GM21381 (cell line): ENCODE results near the gene ARHGAP30.

Source experiments
- ATAC-seq: cut with Tn5 transposase; IDR thresholded peaks from one replicate; pipeline ENCODE4 v1.9.1; 2021; ENCODE audit warnings: mild to moderate bottlenecking, moderate library complexity; ENCODE audit not compliant: unreplicated experiment

Gene ARHGAP30

DNA sequence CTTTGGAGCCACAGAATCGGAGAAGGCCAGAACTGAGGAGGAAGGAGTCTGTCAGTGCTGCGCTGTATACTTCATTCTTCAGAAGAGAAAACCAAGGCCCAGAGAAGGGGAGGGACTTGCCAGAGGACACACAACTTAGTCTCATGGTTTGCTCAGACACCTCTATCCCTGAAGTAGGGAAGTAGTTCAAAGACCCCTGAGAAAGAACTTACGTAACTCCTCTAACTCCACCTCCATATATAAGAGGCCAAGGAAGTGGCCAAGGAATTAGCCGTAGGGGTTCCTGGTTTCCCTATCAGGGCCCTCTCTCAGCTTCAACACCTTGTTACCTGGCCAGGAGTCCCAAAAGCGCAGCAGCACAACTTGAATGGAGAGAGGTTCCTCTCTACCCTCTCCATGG, 20.2 kb upstream of the ARHGAP30 start:
- ATAC-seq, result no peak

GRCh38 chr1:161089251-161089924, 19.7 kb upstream of the ARHGAP30 start, which contains the start of gene NECTIN4:
NECTIN4 (minus strand) TSS chr1:161089558; CDS start chr1:161089296, 262 bp downstream.
- no peak for ATAC-seq

- ATAC-seq, result no peak
These were observed 19.0 kb upstream of the ARHGAP30 start for GRCh38 chr1:161088587-161089110.

GRCh38 chr1:161086457-161086856, 16.8 kb upstream of the ARHGAP30 start:
- ATAC-seq, result no peak

GRCh38 chr1:161085165-161085564, 15.5 kb upstream of the ARHGAP30 start:
- ATAC-seq, result no peak

GRCh38 chr1:161084597-161084988, 14.9 kb upstream of the ARHGAP30 start:
- ATAC-seq, result no peak

GRCh38 chr1:161083748-161084596, 14.3 kb upstream of the ARHGAP30 start:
- no peak for ATAC-seq

DNA sequence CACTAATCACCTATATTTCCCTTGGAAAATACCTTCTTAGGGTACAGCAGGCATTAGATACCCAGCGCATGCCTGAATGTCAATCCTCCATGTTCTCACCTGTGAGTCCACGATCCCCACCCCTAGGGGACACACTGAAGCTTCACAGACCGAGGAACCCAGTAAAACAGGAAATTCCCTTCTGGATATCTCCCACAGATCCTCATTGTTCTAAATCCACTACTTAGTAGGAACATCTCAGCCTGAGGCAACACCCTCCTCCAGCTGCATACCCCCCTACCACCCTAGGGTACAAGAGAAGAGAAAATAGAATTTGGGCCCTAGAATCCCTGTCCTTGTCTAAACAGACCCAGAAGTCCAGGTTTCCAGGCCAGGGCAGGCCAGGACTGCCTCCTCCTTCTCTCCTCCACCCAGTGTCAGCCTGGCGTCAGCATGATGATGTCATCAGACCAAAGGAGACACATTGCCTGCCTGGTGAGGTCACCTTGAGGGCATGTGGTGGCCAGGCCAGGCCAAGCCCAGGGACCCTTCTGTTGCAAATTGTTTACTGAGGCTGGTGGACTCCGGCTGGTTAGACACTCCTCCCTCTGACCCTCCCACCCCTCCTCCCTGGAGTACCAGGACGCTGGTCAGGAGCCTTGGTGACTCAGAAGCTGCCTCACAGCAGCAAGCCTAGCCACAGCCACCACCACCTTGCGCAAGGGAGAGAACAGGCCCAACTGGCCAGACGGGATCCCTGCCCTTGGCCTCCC, 13.5 kb upstream of the ARHGAP30 start:
- ATAC-seq, result no peak

DNA sequence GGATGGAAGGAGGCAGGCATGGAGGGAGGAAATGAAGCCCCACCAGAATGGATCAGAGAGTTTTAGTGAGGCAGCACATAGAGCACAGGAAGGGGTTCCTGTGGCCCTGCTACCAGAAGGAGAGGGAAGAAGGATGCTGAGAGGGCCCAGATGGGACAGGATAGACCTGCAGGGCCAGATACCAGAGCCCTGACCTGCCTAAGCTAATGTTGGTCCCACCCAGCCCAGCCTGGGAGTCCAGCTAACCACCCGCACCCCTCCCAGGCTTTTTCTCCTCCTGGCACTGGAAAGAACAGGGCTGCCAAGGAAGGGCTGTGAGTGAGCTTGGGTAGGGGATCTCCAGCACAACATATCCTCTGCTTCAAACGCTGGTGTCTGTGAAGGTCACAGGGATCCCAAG, 12.8 kb upstream of the ARHGAP30 start:
- ATAC-seq, result no peak

- ATAC-seq, result no peak
These were observed 11.8 kb upstream of the ARHGAP30 start for GRCh38 chr1:161081519-161081918.

GRCh38 chr1:161080441-161081405, 11.0 kb upstream of the ARHGAP30 start:
- ATAC-seq, result no peak

DNA sequence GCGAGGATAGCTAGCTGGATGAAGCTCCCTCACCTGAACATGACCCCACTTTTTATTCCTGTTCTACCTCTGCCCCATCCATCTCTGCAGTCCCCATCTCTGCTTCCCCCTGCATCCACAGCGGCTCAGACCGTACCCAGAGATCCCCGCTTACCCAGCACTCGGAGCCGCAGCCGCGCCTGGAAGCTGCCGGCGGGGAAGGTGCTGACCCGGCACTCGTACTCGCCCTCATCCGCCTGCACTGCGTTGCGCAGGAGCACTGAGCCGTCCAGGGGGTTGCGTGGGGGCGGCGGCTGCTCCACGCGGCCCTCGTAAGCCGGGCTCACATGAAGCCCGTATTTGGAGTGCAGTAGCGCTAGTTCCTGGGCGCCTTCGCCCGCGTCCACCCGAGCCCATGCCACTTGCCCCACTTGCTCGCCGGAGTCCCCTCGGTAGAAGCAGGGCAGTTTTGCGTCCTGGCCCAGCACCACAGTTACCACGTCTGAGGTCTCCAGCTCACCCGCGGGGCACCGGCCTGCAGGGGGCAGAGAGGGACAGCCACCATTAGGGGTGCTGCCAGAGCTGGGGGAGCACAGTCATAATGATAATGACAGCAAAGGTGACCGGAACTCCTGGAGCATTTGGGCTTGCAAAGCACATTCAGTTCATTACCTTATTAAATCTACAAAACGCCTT, 9.9 kb upstream of the ARHGAP30 start:
- no peak for ATAC-seq

- no peak for ATAC-seq
These were observed 7.7 kb upstream of the ARHGAP30 start for GRCh38 chr1:161077426-161077825.

DNA sequence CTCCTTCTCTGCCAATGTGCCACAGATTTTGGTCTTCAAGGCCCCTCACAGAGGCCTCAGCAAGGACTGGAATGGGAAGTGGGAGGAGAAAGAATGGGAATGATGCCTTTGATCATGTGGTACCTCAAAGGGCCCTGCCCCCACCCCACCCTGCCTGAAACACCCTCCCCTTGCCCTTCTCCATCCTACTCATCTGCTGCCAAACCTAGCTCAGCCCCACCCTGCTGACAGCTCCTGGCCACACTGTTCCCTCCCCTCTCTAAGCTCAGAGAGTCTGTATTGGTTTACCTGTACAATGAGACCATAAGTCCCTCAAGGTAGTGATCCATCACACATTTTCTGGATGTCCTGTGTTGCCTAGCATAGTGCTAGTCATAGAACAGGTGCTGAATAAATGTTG, 6.7 kb upstream of the ARHGAP30 start:
- no peak for ATAC-seq

DNA sequence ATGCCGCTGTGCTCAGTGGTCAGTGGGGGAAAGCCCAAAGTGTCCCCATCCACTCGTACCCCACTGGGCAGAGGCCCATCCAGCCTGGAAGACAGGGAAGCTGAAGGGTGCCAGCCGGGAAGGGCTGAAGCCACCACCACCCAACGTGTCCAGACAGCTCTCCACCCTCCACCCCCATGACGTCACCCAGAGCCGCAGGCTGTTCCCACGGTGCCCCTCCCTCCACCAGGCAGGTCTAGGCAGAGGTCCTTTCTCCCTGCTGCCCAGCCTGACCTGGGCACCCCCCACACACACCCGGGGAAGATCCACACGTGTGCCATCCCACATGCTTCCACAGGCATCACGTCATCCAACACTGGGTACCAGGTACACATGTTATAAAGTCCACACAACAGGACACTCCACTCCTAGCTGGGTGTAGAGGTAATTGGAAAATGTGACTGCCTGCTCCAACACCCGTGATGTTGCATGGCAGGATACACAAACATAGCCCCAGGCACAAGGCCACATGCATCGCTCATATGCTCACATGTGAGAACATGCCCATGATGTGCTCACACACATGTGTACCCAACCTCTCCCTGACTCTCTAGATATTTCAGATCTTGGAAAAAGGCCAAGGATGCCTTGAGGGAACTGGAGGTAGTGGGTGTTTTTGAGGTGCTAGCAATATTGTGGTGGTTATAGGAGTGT, 5.1 kb upstream of the ARHGAP30 start:
- ATAC-seq, result no peak

DNA sequence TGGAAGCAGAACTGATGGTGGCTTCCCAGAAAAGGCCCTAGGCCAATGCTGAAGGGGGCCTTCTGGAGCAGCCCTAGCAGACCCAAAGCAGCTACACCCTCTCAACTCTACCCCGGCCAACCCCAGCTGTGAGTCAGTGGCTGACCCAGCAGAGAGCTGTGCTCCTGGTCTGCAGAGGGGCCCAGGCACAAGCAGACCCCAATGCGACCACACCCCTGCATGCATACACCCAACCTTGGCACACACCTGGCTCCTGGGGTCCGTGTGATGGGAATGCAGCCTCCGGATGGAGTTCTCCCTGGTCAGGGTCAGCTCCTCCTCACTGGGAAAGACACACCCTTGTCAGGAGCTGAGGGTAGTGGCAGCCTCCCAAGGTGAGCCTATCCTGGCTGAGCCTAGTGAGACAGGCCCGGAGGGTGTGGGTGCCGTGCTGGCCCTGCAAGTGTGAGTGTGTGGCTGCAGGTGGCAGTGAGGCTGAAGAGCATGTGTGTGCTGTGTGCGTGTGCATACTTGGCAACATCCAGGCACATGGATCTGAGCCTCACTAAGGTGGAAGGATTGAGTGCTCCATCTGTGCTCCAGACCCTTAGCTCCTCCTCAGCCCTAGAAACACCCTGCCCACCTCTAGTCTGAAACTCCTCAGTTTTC, 3.9 kb upstream of the ARHGAP30 start:
- ATAC-seq, result no peak

DNA sequence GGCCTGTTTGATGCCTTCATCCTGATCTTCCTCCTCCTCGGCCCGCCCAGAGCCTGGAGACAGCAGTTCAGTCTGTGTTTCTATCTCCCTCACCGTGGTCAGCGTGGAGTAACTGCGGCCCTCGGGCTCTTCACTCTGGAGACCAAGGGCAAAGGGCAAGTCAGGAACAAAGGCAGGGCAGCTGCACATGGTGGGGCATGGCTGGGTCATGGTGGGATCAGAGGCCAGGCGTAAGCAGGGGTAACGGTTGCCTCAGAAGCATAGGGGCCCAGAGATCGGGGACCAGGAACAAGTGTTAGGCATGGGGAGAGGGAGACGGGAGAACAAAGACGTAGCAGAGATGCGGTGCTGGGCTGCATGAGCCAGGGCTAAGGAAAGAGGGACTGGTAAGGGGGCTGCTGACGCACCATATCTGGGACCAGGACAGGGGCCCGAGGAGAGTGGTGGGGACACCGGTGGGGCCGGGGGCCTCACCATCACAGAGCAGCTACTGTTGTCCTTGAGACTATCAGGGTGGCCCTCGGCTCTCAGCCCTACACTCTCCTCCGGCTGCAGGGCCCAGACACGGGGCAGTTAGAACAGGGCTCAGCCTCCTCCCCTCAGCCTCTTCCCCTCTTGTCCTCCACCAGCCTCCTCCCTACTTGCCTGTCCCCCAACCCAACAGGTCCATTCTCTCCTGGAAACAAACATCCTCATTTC, 3.2 kb upstream of the ARHGAP30 start:
- no peak for ATAC-seq

DNA sequence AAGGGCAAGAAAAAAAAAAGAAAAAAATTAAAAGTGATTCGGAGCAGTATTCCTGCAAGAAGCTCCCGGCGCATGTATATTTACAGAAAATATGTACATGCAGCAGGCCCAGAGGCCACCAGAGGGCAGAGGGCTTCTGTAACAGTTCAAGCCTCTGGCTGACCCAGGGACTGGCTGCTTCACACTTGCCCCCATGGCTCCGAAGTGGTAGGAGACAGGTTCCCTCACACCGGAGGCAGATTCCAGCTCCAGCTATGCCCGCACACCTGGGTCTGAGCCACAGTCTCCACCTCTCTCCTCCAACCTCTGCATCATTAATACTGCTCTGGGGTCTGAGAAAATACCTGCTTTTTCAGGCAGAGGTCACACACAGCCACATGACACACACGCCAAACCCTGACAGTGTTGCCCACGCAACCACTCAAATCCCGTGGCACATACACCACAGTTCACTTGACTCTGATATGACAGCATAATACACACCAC, 2.2 kb upstream of the ARHGAP30 start:
- ATAC-seq, result no peak
